DMS153 treated with DMSO at 0.1 percent for 48 hours (cell line): Measurements from ENCODE around the gene ZNF154.
"Not testable (repeated sequence)": the region's sequence is repeated elsewhere in the genome, so short reads cannot be mapped to it uniquely, and the experiment has no call there.

Source experiments
- DNase-seq: peaks from one replicate; lab custom pipeline; 2025; ENCODE audit not compliant: unreplicated experiment; lab: John Stamatoyannopoulos, UW

The ZNF154 gene

GRCh38 chr19:57708641-57709361 is at the start of gene ZNF154:
TSS of gene ZNF154 (minus strand) at chr19:57709204. CDS start at chr19:57708971, 233 bp downstream.
- no peak for DNase-seq

GRCh38 chr19:57757941-57758340 is 48.9 kb upstream of the ZNF154 start:
- no peak for DNase-seq

- DNase-seq, result no peak
Observed at GRCh38 chr19:57755031-57755430, 46.0 kb upstream of the ZNF154 start.

GRCh38 chr19:57754091-57754673 is 45.2 kb upstream of the ZNF154 start:
- no peak for DNase-seq

GRCh38 chr19:57748029-57748428 is 39.0 kb upstream of the ZNF154 start:
- DNase-seq, result no peak

- DNase-seq, result no peak
Observed at GRCh38 chr19:57747472-57747807, 38.4 kb upstream of the ZNF154 start.

GRCh38 chr19:57746580-57747471 is 37.8 kb upstream of the ZNF154 start, which contains the start of gene ZNF776:
TSS of gene ZNF776 (plus strand) at chr19:57746815. CDS start at chr19:57747059, 244 bp downstream.
- DNase-seq, result peak; percentile 77

GRCh38 chr19:57738770-57739169 is 29.8 kb upstream of the ZNF154 start:
- DNase-seq, result not testable (repeated sequence)

- not testable (repeated sequence) for DNase-seq
Observed at GRCh38 chr19:57738320-57738719, 29.3 kb upstream of the ZNF154 start.

- no peak for DNase-seq
Observed at GRCh38 chr19:57720878-57721277, 11.9 kb upstream of the ZNF154 start.

- no peak for DNase-seq
Observed at GRCh38 chr19:57719901-57720519, 11.0 kb upstream of the ZNF154 start.

GRCh38 chr19:57719424-57719823 is 10.4 kb upstream of the ZNF154 start:
- no peak for DNase-seq

- no peak for DNase-seq
Observed at GRCh38 chr19:57712222-57712621, 3.2 kb upstream of the ZNF154 start.

GRCh38 chr19:57709616-57710015 is 612 bp upstream of the ZNF154 start:
- no peak for DNase-seq

GRCh38 chr19:57706346-57706745 is 2.7 kb downstream of the ZNF154 start:
- no peak for DNase-seq

- no peak for DNase-seq
Observed at GRCh38 chr19:57701625-57702024, 7.4 kb downstream of the ZNF154 start.

- no peak for DNase-seq
Observed at GRCh38 chr19:57689750-57690149, 19.3 kb downstream of the ZNF154 start.

- DNase-seq, result no peak
Observed at GRCh38 chr19:57688011-57688763, 20.8 kb downstream of the ZNF154 start.

- no peak for DNase-seq
Observed at GRCh38 chr19:57687363-57688010, 21.5 kb downstream of the ZNF154 start.

GRCh38 chr19:57686727-57687126 is 22.3 kb downstream of the ZNF154 start:
- no peak for DNase-seq
